ENCODE data around the gene ELF2.

DNA sequence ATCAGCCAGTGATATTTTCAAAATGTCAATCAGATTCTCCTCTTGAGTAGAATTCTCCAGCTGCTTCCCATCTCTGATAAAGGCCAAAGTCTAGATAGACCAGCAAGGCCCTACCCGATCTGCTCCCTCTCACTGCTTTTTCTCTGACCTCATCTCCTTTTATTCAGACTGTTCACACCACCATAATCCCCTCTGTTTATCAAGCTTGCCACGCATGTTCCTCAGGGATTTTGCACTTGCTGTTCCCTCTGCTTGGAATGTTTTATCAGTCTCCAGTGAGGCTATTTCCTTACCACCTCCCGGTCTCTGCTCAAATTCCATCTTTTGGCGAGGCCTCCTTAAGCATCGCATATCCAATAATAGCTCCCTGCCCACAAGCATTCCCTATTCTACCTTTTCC is 141.4 kb downstream of the ELF2 start:
- TF ChIP-seq, protein P1, sequence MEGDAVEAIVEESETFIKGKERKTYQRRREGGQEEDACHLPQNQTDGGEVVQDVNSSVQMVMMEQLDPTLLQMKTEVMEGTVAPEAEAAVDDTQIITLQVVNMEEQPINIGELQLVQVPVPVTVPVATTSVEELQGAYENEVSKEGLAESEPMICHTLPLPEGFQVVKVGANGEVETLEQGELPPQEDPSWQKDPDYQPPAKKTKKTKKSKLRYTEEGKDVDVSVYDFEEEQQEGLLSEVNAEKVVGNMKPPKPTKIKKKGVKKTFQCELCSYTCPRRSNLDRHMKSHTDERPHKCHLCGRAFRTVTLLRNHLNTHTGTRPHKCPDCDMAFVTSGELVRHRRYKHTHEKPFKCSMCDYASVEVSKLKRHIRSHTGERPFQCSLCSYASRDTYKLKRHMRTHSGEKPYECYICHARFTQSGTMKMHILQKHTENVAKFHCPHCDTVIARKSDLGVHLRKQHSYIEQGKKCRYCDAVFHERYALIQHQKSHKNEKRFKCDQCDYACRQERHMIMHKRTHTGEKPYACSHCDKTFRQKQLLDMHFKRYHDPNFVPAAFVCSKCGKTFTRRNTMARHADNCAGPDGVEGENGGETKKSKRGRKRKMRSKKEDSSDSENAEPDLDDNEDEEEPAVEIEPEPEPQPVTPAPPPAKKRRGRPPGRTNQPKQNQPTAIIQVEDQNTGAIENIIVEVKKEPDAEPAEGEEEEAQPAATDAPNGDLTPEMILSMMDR (IDR thresholded peaks at IDR 0.05; ENCODE audit: poor library complexity) = no peak
- no peak for TF ChIP-seq EZH2 (IDR thresholded peaks at IDR 0.05; ENCODE audit: borderline replicate concordance)

All from hepatocyte (in vitro differentiated cells).